A549 treated with CORT108297 at 1 μM for 4 hours (cell line): ENCODE results near the gene PTPRS. TPM values are rescaled to one million over a fixed set of nuclear protein-coding genes. Genes with fewer than 3 reads are reported as not detected.

Source experiments
- total RNA-seq: library from RNA; stranded (reverse); fragments of 200-300 nt; extraction: Qiagen RNA extraction; gene quantifications from 5 replicates; pipeline ENCODE4 v1.2.3, GENCODE V29; 2022

Gene PTPRS
- total RNA-seq: 19.5 to 28.4 TPM (median 27.0 TPM) in 5 replicates

DNA sequence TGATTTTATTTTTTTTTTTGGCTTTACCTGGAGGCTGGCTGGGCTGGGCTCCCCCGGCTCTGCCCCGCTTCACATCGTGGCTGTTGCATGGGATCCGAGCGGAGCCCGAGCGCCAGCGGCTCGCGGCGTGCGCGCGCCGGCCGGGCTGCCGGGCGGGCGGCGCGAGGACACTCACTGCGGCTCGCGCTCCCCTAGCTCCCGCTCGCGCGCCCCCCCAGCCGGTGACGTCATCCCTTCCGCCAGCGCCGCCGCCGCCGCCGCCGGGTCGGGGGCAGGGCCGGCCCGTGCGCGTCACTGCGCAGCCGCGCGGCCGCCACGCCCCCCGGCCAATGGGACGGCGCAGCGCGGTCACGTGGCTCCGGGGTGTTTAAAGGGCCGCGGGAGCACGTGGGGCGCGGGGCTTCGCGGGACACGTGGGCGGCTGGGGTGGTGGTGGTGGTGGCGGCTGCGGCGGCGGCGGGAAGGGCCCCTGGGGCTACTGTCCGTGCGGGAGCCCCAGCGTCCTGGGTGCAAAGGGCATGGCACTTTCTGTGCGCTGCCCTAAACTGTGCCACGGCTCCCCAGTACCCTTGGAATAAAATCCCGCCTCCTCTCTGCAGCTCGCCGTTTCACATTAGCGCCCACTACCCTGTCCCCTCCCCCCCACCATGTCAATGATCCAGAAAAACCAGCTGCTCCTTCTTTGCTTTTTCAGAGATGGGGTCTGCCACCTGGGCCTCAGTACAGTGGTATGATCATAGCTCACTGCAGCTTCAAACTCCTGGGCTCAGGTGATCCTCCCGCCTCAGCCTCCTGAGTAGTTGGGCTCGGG is at the start of gene PTPRS:
Gene PTPRS (minus strand): TSS at position 176 of the 811 bp plus-strand sequence. CDS start 54,672 bp downstream, outside the sequence.

Other genes with a start within 250 kb of the PTPRS start
- not detected in 5 replicates for gene ZNRF4, start 114.6 kb upstream of the PTPRS start, total RNA-seq
- gene TINCR, start 227.1 kb upstream of the PTPRS start, total RNA-seq: 1.8 to 3.6 TPM (median 2.9 TPM) in 5 replicates